Hepatocyte (in vitro differentiated cells): ENCODE measurements around the gene KRT31.

ENCODE experiments used
- EZH2 ChIP-seq: fragments of 200-600 bp; sonication (generic); IDR thresholded peaks from 2 replicates; pipeline ENCODE4 v1.6.1; 2016; ENCODE audit warnings: antibody characterized with exemption, mild to moderate bottlenecking, borderline replicate concordance
- TF ChIP-seq, protein P1 (sequence below): fragments of 200-600 bp; sonication (generic); IDR thresholded peaks from 2 replicates; pipeline ENCODE4 v1.5.1; 2016; ENCODE audit warnings: antibody characterized with exemption, mild to moderate bottlenecking; ENCODE audit not compliant: poor library complexity

DNA sequence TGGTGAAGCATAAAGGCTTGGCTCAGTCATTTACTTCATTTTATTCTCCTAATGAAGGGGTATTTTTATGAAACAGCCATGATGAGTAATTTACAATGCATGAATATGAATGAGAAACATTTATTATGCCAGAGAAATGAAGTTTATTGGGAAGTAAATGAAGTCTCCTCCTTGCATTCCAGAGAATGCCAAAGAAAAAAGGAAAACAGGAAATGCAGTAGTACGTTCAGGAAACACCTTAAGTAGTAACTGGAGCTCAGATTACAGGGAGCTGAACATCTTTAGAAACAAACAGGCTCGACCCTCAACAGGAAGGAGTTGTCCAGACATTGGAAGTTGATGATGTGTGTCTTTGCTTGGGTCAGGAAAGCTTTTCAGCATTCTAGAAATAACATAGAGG lies 19.9 kb downstream of the KRT31 start:
- TF ChIP-seq, protein P1, sequence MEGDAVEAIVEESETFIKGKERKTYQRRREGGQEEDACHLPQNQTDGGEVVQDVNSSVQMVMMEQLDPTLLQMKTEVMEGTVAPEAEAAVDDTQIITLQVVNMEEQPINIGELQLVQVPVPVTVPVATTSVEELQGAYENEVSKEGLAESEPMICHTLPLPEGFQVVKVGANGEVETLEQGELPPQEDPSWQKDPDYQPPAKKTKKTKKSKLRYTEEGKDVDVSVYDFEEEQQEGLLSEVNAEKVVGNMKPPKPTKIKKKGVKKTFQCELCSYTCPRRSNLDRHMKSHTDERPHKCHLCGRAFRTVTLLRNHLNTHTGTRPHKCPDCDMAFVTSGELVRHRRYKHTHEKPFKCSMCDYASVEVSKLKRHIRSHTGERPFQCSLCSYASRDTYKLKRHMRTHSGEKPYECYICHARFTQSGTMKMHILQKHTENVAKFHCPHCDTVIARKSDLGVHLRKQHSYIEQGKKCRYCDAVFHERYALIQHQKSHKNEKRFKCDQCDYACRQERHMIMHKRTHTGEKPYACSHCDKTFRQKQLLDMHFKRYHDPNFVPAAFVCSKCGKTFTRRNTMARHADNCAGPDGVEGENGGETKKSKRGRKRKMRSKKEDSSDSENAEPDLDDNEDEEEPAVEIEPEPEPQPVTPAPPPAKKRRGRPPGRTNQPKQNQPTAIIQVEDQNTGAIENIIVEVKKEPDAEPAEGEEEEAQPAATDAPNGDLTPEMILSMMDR = no peak
- no peak for TF ChIP-seq EZH2
